Left hindlimb (tissue), 1 donor: ENCODE results near the gene DCC.

Source experiments
- DNase-seq: peaks from one replicate; pipeline ENCODE4 v3.0.0-alpha.2; 2018

The DCC gene

DNA sequence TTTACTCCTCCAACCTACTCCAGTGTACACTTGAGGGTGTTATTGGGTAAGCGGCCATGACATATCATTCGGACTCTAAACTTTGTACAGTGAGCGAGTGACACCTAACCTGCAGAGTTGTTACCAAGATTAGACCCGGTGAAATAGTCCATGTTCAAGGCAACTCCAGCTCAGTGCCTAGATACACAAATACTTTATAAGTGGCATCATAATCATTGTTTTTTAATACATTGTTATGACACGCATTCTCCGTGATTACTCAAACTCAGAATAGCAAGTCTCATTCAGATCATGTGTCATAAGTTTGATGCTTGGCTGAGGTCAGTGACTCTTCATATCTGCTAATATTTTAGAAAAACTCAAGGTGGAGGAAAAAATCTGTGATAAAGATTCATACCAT is 597.8 kb downstream of the DCC start:
- DNase-seq = no peak

DNA sequence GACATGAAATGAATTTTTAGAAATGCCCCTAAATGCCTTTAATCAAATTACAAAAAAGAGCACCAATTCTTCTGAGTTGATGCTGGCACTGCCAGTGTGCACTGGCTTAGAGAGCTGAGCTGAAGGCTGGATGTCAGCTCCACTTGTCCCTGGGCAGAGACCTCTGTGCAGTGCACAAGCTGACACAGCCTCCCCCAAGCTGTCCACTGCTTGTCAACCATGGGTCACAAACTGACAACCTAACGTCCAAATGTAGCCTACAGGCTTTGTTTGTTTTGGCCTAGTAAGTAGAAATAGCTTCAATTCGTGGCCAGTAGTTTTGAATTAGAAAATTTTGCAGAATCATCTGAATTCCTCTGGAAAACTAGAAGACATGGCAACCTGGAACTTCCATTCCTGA is 605.6 kb downstream of the DCC start:
- DNase-seq = no peak

GRCh38 chr18:52948868-52949444 is 609.0 kb downstream of the DCC start:
- DNase-seq = no peak

DNA sequence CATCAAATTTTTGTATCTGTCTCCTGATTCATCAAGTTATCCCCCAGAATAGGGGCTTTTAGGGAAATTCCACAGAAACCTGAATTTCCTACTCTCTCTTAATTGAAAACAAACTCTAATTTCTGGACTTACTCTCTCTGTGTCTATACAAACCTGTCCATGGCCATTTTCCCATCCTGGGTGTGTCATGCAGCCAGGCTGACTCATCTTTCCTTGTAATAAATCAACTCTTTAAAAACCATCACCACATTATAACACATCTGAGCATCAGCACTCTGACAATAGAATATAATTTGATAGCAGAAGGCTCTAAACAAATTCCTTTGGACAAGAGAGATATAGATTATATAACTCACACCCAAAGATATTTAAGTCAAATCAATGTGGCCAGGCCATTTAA is 610.2 kb downstream of the DCC start:
- DNase-seq = no peak

DNA sequence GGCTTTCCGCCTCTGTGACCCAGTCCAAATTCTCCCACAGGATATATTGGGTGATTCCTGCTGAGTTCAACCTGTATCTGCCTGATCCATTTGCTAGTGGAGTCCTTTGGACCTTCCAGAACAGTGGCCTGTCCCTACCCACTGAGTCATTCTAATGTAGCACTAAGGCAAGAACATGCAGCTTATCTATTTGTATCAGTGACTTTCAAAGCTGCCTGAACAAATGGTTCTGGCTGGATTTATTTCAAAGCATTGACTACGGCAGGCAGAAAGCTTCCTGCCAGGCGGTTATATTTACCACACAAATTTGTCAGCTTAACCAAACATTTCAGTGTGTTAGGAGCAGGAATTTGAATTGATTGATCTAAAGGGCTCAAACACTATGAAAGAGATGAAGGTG is 613.4 kb downstream of the DCC start:
- no peak for DNase-seq

GRCh38 chr18:52963481-52963880 is 623.5 kb downstream of the DCC start:
- no peak for DNase-seq

DNA sequence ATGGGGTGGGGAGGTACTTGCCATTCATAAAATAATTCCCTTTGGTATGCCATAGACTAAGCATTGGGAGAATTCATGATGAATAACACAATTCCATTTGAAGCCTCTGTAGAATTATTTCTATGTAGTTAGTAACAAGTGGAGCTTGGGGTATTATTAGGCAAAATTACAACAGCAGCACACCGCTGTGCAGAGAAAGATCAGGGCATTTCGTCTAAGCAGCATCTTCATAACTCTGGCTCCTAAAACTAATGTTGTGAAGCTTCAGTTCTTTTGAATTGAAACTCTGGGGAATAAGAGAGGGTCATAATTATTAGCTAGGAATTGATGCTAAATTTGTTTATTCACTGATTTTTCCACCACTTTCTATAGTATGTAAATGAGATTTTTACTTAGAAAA is 630.7 kb downstream of the DCC start:
- DNase-seq = no peak

- DNase-seq = no peak
These were observed 631.1 kb downstream of the DCC start for GRCh38 chr18:52971097-52971496.

DNA sequence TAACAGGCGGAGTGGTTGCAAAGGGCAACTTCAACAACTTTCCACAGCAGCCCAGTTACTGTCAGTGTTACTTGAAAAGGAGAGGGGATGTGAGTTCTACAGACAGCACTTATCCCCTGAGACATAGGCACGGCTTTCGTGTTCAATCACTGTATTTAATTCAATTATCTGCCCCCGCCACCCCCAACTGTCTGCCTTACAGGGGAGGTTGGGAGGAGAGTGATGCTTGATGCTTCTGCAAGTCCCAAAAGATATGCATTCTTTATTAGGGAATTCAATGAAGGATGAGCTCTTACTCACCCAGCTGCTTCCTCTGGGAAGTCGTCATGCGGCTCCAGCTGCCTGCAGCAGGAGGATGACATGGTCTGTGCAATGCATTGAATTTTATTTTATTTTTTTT is 639.9 kb downstream of the DCC start:
- no peak for DNase-seq

GRCh38 chr18:52991246-52991645 is 651.2 kb downstream of the DCC start:
- no peak for DNase-seq

DNA sequence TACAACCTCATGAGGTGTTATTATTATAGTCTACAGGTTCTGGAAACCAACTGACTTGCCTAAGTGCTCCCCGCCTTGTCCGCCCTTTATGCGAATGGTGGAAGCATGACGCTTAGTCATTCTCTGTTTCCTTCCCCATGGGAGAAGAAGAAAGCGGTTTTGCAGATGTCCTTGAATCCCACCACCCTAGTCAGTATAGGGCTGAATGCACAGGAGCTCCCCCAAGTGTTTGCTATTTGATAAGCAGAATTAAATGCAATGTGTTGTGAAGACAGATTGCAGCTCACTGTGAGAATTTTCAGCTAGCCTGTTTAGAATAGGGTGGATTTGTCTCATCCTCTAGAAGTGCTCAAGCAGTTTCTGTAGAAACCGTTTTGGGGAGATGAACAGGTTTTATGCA is 652.0 kb downstream of the DCC start:
- DNase-seq = no peak

GRCh38 chr18:52995875-52996274 is 655.9 kb downstream of the DCC start:
- DNase-seq = no peak

GRCh38 chr18:52999633-53000032 is 659.6 kb downstream of the DCC start:
- no peak for DNase-seq

DNA sequence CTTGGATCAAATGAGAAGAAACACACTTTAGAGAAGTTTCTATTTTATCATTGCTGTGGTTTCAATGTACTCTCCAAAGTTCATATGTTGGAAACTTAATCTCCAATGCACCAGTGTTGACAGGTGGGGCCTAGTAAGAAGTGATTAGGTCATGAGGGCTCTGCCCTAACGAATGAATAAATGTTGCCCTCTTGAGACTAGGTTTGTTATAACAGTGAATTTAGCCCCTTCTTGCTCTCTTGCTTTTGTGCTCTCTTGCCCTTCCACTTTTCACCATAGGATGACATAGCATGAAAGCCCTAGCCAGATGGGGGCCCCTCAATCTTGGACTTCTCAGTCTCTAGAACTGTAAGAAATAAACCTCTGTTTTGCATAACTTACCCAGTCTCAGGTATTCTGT is 664.8 kb downstream of the DCC start:
- no peak for DNase-seq

DNA sequence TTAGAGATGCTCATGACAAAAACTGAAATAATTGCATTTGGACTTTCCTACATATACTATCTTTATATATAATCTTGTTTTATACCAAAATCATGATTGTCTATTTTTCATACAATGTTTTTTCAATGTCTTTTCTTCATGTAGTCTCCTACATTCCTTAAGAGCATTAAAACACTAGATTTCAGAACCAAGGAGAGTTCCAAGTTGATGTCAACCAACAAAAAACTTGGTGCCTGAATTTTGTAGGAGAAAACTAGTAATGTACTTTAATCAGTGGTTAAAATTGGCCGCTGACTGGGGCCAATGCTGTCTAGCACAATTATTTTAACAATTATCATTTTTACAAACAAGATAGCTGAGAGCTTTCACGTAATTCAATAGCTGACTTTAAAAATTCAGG is 678.8 kb downstream of the DCC start:
- no peak for DNase-seq

GRCh38 chr18:53025247-53025646 is 685.2 kb downstream of the DCC start:
- DNase-seq = no peak

DNA sequence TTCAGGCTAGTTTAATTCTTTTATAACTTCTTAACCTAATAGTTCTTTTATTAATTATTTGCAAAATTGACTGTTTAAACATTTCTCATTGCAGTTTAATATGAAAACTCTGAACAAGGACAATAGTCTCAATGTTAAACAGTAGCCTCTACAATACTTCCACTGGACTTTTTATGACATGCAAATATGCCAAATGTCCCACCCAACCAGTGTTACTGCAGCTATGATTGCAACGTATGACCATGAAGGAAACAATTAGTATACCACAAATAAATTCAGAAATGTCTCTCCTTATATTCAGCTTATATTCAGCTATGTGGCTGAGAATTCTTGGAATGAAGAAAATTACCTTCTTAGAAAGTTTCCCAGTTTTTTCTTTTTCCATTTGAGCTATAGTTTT is 688.6 kb downstream of the DCC start:
- no peak for DNase-seq

DNA sequence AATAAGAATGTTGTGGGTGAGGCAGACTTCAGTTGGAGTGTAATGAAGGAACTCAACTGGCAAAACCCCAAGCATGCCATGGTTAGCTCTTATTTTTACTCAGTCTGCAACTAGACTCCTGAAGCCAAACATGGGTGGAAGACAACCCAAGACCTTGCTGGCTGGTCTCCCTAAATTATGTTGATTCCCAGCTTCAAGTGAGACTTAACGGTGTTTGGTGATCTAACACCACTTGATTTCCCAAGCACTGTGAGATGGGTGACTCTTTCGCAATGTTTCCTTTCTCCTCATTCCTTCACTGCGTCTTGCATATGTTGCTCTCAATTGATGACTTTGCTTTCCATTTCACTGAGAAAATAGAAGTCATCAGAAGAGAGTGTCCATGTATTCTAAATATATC is 693.1 kb downstream of the DCC start:
- no peak for DNase-seq

GRCh38 chr18:53038608-53039007 is 698.6 kb downstream of the DCC start:
- no peak for DNase-seq

GRCh38 chr18:53040286-53040685 is 700.3 kb downstream of the DCC start:
- no peak for DNase-seq

- DNase-seq = no peak
These were observed 716.1 kb downstream of the DCC start for GRCh38 chr18:53056064-53056463.

- DNase-seq = no peak
These were observed 730.8 kb downstream of the DCC start for GRCh38 chr18:53070788-53071187.

DNA sequence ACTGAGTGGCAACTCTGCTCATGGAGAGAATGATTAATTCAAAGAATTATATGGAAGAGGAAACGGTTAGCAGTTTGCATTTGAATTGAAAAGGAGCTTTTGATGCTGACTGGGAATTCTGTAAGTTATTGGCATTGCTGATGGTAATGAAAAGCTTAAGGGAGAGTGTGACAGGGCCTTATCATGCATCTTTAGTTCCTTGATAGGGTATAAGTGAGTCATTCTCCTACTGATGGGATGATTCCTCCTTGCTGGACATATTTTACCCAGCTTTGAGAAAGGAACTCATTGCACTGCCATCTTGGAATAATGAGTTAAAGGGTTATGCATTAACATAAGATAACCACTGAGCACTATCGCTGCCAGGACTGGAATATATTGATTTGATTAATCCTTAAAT is 740.7 kb downstream of the DCC start:
- DNase-seq = no peak

DNA sequence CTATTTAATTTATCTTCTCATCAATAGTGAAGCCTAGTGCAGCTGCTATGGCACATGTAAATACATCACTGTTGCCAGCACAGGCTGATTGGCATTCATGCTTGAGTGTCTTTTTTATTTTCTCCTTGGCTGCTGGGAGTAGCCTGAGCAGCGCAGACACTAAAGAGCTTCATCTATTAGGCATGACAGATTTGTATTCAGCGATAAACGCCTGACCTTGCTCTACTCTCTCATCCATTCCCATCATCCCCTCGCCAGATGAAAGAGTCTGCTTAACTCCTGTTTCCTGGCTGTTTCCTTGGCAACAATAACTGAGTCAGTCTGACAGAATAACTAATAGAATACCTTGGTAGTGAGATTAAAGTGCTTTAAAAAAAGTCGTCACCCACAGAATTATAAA is 753.6 kb downstream of the DCC start:
- no peak for DNase-seq

- DNase-seq = no peak
These were observed 761.6 kb downstream of the DCC start for GRCh38 chr18:53101536-53102105.

GRCh38 chr18:53114441-53114840 is 774.4 kb downstream of the DCC start:
- no peak for DNase-seq
